ENCODE measurements around the gene CRLF1.

CRLF1 gene

DNA sequence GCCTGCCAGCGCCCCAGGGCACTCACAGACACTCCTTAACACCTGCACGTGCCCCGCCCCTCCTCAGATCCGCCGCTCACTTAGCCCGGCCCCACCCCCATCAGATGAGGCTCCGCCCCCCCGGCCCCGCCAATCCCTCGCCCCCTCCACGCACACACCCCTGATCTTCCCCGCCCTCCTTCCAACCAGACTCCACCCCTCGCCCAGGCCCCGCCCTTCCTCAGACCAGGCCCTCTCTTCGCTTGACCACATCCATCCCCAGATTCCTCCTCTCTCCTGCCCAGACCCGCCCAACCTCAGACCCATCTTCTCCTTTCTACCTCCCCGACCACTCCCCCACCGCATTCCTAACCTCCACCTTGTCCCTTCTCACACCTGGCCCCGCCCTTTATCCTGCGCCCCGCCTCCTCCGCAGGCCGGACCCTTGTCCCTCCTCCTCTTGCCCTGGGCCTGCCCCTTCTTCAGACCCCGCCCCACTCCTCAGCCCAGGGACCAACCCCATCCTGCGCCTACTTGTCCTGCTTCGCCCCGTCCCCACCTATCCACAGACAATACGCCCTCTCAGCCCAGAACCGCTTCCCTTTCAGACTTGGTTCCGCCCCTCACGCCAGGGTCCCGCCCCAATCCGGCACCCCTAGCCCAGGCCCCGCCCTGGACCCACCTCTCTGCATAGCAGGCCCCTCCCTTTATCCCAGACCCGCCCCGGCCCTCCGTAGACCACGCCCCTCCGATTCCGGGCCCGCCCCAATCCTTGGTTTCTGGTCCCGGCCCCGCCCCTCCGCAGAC lies 29.8 kb upstream of the CRLF1 start:
- peak; percentile 100 for DNase-seq

DNA sequence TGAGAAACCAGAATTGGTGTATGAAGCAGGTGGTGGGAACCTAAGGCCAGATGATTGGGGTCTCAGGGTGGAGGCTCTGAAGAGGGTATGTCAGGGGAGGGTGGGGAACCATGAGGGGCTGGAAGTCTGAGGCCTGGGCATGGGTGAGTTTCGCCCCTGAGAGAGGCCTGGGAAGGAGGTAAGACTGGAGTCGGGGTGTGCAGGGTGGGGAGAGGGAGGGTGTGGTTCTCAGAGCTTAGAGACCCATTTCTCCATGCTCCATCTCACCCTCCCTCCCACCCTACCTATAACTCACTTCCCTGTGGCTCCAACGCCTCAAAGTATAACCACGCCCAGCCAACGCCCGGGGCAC lies 29.2 kb upstream of the CRLF1 start:
- DNase-seq, result no peak

DNA sequence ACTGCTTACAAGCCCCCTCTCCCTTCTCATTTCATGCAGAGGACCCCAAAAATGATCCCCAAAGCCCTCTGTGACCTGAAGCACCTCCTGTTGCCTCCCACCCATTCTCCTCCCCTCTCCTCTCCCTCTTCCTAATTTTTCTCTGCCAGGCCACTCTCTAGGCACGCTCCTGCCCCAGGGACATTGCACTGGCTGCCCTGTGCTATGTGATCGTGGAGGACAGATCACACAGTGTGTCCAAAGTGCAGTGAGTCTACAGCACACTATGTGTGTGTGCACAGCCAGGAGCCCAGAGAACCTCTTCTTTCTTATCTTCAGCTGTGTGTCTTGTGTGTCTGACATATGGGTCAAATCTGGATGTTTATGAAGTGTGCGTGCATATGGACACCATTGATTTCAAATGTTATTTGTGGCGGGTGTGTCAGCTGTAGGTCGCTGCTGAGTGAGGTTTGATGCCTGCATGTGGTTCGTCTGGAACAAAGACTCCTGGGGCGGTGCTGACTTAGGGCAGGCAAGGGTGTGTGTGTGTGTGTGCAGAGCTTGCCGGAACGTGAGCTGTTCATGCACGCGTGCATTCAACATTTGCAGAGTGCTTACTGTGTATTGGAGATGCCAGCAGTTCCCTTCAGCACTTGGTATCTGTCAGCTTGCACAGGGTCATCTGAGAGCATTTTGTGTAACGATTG lies 28.2 kb upstream of the CRLF1 start:
- peak; percentile 82 for DNase-seq

DNA sequence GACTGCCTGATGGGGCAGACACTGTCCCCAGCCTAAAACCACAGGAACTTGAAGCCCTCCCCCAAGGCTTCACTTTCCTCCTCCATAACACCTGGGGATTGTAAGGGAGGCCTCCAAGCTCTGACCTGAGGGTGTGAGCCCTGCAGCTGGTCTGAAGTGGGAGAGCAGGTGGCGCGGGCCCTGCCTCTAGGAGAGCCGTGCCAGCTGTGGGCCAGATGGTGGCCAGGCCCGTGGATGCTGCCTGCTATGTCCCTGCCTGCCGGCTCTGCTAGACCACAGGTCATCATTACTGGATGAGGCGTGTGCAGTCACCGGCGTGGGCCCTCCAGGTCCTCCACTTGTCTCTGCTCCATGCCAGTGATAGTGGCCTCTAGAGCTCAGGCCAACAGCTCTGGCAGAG lies 26.7 kb upstream of the CRLF1 start:
- DNase-seq, result peak; percentile 53

DNA sequence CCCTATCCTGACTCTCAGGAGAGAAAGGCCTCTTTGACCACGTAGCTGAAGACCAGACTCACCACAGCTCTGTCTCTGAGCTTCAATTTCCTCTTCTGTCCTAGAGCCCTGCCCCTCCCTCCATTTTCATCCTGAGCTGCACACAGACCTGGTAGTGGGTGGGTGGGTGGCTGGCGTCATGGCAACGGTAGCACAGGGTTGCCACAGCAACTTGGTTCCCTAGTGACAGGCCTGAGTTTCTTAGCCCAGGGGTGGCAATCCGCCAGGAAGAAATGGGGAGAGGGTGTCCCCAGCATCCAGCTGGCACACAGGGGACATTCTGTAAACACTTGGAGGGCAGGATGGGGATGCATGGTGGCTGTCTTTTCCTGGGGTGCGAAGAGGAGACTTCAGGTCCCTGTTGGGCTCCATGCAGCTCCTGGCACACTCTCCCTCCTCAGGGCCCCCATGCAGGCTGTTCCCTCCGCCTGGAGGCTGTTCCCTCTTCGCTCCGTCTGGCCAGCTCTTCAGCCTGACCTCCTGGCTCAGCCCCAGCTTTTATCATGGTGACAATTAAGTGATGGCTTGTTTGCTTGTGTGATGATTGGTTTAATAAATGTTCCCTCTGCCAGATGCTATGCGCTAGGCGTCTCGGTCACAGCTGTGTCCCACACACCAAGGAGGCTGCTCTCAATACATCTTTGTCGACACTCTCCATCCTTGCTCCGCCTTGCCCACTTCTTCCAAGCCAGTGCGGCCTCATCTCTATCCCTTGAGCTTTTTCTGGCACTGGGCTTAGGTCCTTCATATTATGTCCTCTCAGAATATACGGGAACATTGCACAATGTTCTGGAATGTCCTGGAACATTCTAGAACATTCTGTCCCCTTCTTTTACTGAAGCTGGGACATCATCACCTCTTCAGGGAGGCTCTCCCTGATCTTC lies 22.8 kb upstream of the CRLF1 start:
- peak; percentile 35 for DNase-seq

DNA sequence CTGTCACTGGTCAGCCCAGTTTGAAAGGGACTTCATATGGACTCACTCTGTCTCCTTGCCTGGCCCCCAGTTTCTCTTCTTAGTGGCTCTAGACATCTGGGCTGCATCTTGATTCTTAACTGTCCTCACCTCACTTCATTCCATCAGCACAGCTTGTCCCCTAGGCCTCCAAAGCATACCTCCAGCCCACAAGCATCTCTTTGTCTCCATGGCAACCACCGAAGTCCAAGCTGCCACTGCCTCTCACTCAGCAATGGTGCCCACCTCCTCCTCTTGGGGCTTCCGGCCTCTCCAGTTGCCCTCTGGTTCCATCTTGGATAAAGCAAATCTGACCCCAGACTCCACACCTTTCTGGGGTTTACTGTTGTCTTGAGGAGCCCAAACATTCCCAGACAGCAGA lies 20.3 kb upstream of the CRLF1 start:
- no peak for DNase-seq

DNA sequence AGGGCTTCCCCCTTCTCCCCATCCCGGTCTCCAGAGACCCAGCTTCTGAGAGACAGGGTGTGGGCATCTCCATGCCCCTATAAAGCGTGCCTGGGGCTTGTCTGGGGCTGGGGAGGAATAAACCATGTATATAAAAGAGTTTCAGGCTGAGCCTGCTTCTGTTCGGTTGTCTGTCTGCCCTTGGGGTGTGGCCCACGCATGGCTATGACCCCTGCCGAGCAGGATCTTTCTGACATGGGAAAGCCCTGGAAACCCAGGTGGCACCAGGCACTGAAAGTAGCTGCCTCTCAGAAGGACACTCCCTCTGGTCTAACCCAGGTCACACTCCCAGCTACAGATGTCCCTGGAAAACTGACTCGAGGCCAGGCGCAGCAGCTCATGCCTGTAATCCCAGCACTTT lies 14.3 kb upstream of the CRLF1 start:
- DNase-seq, result peak; percentile 31

DNA sequence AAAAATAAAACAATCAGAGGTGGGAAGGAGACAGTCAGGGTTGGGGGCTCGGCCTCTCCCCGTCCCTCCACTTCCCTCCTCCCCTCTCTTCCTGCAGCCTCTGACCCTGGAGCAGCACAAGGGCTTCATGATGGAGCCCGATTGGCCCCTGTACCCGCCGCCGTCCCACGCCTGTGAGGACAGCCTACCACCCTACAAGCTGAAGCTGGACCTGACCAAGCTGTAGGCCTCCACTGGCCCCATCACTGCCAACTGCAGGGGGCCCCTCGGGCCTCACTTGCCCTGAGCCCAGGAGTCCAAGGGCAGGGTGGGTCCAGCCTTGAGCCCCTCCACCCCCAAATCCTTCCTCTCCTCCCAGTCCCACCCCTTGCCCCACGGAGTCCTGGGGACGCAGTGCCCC lies 13.7 kb upstream of the CRLF1 start:
- DNase-seq, result no peak

DNA sequence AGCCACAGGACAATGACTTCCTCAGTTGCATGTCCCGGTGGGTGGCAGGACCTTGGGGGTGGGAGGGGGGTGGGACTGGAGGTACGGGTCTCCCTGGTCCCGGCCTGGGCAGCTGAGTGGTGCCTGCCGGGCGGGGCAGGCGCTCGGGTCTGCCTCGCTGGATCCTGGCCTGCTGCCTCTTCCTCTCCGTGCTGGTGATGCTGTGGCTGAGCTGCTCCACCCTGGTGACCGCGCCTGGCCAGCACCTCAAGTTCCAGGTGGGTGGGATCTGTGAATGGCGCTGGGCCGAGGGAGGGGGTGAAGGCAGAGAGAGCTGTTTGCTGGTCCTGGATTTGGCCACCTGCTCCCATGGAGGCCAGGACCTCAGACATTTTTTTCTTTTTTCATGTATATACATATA lies 11.6 kb upstream of the CRLF1 start:
- DNase-seq, result no peak

DNA sequence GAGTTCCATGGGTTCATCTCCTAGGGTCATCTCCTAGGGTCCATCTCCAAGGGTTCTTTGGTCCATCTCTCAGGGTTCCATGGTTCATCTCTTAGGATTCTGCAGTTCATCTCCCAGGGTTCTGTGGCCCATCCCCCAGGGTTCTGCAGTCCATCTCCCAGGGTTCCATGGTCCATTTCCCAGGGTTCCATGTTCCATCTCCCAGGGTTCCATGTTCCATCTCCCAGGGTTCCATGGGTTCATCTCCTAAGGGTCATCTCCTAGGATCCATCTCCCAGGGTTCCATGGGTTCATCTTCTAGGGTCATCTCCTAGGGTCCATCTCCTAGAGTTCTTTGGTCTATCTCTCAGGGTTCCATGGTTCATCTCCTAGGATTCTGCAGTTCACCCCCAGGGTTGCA lies 11.0 kb upstream of the CRLF1 start:
- DNase-seq, result no peak

DNA sequence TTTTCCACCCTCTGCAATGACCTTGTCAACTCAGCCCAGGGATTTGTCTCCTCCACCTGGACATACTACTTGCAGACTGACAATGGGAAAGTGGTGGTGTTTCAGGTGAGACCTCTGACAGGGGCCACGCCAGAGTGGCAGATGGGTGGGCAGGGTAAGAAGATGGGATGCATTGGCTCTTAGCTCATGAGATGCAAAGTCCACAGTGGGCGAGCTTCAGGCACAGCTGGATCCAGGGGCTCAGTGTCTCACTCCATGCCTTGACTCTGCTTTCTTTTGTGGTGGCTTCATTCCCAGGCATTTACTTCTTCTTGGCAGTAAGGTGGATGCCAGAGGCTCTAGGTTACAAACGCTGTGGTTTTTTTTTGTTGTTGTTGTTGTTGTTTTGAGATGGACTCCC lies 9.4 kb upstream of the CRLF1 start:
- no peak for DNase-seq

DNA sequence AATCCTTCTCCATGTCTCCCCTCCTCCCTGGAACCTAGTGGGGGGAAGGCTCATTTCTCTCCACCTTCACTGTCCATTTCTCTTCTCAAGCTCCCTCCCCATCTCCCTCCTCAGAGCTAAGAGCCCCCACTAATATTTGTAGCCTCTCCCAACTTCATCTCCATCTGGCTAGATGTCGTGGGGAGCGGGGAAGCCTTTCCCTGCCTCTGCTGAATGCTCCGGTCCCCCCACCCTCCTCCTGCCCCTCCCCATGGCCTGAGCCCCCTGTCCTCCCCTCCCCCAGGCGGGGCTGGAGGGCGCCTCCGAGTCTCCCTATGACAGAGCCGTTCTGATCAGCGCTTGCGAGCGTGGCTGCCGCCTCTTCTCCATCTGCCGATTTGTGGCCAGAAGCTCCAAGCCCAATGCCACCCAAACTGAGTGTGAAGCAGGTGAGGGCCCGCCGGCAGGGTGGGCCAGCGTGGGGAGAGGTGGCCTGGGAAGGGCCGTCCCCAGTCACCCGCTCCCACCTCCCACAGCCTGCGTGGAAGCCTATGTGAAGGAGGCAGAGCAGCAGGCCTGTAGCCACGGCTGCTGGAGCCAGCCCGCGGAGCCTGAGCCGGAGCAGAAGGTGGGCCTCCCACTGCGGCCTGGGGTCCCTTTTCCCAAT lies 7.1 kb upstream of the CRLF1 start:
- no peak for DNase-seq

DNA sequence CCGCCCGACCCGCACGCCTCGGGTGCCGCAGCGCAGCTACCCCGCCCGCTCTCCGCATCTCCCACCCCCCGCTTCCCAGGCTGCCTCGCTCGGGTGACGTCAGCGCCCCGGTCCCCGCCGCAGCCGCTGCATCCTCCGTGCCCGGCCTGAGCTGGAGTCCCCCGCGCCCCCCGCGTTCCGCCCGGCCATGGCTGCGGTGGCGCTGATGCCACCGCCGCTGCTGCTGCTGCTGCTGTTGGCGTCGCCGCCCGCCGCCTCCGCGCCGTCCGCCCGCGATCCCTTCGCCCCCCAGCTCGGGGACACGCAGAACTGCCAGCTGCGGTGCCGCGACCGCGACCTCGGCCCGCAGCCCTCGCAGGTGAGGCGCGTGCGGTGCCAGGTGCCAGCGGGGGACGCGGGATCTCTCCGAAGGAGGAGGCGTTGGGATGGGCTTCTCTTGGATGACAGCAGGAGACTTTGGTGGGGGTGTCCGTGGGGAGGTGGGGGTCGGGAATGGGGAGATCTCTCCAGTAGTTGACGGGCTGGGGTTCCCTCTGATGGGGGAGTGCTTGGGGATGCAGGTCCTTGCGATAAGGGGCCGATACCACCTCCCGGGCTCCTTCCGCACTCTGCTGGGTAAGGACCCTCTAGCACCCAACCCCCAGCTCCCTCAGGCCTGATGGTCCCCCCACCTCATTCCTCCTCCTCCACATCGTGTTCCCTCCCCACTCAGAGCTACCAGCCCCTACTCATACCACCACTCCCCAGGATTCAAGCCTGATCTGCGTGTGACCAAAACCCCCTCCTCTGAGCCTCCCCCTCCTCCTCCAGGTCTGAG lies 6.4 kb upstream of the CRLF1 start, which contains the start of gene TMEM59L:
Gene TMEM59L, plus strand, starts transcription at position 99 of the 817 bp plus-strand sequence. Its CDS starts 89 bp downstream, at position 188.
- DNase-seq, result peak; percentile 36

DNA sequence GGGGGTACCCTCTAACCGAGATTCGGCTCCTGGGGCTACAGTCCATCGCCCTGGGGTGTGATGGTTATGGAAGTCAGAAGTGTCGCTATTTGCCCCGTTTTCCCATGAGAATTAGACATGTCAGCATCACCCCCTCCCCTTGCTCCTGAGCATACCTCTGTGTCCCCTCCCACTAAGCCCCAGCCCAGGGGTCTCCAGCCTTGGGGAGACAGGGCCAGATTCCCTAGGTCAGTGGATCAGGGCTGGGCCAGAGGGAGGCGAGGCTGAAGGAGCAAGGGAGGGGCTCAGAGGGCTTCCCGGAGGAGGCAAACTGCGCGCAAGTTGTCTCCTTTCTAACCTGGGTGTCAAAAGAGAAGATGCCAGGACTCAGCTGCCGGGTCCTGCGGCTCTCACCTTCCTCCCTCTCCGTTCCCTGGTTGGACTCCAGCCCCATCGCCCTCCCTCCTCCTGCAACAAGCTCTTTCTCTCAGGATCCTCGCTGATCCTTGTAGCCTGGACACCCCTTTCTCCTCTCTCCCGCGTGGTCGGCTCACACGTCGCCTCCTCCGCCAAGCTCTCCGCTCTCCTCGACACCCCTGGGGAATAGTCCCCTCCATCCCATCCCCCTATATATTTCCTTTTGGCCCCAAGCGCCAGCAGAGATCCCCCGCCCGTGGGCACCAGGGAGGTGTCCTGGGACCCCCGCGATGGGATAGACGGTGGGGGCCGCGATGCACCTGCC lies 5.6 kb upstream of the CRLF1 start:
- no peak for DNase-seq

DNA sequence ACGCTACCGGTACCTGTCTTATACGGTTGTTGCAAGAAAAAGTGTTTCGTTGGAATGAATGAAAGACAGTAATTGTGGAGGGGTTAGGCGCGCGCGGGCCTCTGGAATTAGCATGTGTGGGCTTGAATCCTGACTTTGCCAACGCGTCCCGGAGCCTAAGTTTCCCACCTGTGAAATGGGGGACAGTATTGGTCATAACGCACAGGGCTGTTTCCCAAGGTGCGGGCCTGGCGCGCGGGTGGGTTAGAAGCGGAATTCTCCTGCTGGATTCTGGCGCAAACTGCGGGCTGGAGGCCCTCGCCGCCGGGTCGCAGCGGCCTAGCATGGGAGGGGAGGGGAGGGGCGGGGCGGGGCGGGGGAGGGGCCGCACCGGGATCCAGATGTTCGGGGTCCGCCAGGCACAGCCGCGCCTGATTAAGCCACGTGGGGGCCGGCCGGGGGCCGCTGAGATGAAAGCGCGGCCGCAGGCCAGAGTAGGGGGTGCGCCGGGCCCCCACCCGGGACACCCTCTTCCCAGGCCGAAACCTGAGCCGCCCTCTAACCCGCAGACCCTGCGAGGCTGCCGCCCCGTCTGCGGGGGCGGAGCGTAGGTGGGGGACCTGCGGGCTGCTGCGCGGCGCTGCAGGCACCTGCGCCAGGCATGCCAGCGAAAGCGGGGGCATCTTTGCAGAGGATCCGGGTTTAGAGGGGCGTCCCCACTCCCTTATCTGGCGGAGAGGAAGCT lies 4.9 kb upstream of the CRLF1 start:
- no peak for DNase-seq

DNA sequence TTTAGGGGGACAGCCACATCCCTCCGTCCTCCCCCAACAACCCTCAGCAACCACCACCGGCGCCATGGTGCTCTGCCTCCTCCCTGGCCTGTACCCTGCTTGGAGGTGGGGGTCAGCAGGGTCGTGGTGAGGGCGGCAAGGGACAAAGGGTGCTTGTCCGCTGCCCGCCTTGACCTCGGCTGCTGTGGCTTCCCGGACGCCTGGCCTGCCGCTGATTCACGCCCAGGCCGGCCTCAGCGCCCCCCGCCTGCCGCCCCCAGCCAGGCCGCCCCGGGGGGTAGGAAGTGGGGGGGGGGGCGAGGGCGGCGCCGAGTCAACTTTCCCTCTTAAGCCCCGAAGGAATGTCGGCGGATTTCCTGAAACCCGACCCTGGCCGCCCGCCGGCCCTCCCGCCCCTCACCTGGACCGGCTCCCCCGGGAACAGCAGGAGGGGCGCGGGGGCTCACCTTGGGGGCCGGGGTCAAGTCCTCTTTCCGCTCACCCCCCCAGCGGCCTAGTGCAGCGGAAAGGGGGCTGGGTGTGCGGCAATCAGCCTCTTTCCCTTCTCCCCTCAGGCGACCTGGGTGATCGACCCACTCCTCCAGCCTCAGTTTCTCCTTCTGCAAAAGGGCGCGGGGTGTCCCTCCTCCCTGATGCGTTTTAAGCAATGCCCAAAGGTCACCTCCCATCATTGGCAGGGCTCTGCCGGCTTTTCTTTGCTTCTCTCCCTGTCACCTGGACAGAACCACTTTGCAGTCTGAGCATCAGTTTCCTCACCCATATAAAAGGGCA lies 4.1 kb upstream of the CRLF1 start:
- DNase-seq, result no peak

DNA sequence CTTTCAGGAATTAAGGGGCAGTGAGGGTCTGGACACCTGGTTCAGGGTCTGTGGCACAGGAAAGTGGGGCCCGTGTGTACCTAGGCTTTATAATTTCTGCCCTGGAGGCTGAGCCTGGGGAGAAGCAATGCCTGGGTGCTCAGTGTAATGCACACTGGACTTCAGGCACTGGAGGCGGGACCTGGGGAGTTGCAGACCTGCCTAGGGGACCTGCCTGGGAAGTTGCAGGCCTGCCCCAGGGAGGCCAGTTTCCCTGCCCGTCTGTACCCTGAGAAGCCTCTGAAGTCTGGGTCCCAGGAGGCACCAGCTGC lies 3.6 kb upstream of the CRLF1 start:
- DNase-seq, result no peak

DNA sequence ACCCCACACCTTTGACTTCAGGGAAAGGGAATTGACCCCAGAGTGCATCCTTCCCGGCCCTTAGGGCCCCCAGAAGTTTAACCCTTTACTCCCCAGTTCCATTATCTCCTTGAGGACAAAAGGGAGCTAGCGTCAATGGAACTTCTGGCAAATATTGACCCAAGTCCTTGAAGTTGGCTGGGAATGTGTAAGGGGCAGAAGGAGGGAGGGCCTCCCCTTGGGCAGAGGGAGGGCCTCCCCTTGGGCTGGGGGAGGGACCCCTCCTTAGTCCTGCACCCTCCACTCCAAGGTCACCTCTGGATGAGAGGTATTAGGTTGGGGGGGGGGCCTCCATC lies 3.1 kb upstream of the CRLF1 start:
- no peak for DNase-seq

DNA sequence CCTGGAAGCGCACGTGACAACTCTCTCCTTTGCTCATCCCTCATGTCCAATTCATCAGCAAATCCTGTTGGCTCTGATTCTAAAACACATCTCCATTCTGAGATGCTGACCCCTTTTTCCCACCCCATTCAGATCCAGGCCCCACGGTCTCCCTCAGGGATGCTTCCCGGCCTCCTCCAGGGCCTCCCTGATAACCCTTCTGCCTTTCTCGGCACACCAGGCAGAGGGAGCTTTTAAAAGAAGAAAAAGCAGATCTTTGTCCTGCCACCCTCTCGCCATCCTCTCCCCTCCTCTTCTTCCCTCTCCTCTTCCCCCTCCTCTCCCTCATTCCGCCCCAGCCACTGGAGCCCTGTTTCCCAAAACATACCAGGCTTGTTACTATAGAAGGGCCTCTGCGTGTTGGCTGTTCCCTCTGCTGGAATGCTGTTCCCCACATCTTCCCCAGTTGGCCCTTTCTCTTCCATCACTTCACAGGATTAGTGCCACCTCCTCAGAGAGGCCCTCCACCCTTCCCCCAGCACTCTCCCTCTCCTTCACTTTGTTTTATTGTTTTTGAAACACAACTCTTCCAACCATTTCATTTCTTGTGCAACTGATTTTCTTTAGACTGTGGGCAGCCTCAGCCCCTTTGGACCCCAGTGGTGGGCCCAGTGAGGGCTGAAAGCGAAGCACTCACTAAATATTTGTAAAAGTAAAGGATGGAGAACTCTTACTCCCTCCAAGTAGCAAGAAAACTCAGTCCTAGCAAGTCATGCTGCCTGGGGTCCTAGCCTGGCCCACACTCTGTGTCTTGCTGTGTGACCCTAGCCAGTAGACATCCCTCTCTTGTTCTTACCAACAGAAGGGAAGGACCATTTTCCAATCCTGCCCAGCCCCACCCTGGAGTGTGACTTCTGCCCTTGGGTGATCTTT lies 2.5 kb upstream of the CRLF1 start:
- DNase-seq, result no peak

All from NCI-H146 (cell line).